Neural cell (in vitro differentiated cells): ENCODE results near the gene MSI2.

Source experiments
- CTCF ChIP-seq: fragments of 450-650 bp; IDR thresholded peaks from 2 replicates; pipeline ENCODE4 v1.5.1; 2014; ENCODE audit warnings: antibody characterized with exemption, mild to moderate bottlenecking, moderate library complexity; ENCODE audit not compliant: poor library complexity, severe bottlenecking
- POLR2AphosphoS5 ChIP-seq: IDR thresholded peaks from 2 replicates; pipeline ENCODE4 v1.6.1; 2012
- REST ChIP-seq: IDR thresholded peaks from 2 replicates; pipeline ENCODE4 v1.6.1; 2012; ENCODE audit warnings: borderline replicate concordance

GRCh38 chr17:57370619-57371018, 114.3 kb downstream of the MSI2 start:
- no peak for TF ChIP-seq CTCF
- TF ChIP-seq REST: no peak
- no peak for TF ChIP-seq POLR2AphosphoS5
